NCI-H2227 (cell line): ENCODE data around the gene LANCL2.

Experiments used
- DNase-seq: peaks from one replicate; lab custom pipeline; 2025; ENCODE audit not compliant: unreplicated experiment; lab: John Stamatoyannopoulos, UW

The LANCL2 gene

DNA sequence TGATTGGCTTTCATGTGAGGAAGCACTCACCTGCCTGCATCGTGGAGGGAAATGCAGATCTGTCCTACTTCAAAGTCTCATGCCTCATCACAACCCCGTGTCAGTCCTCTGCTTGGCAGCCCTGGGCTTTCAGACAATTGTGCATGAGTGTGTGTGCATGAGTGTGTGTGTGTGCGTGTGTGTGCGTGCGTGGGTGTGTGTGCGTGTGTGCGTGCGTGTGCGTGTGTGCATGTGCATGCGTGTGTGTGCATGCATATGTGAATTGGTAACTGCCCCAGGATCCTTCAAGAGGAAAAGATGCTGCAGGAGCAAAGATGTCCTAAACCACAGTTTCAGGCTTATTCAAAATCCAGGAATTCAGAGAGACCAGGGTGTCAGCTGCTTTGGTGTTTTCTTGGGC is 71.3 kb downstream of the LANCL2 start:
- DNase-seq: no peak

DNA sequence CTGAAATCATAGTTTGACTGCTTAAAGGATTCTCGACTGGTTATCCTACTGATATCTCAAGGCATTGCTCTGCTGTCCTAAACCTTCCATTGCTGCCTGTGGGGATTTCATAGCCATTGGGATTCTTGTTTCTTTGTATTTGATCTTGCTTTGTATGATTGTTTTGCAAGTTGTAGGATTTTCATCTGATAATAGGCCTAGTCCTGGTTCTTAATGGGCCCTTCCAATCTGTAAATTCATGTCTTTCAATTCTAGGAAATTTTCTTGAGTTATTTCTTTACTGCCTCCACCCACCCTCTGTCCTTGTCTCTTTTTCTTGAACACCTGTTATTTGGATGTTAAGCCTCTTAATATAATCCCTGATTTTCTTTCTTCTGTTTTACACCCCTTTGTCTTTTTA is 72.2 kb downstream of the LANCL2 start:
- DNase-seq: no peak

DNA sequence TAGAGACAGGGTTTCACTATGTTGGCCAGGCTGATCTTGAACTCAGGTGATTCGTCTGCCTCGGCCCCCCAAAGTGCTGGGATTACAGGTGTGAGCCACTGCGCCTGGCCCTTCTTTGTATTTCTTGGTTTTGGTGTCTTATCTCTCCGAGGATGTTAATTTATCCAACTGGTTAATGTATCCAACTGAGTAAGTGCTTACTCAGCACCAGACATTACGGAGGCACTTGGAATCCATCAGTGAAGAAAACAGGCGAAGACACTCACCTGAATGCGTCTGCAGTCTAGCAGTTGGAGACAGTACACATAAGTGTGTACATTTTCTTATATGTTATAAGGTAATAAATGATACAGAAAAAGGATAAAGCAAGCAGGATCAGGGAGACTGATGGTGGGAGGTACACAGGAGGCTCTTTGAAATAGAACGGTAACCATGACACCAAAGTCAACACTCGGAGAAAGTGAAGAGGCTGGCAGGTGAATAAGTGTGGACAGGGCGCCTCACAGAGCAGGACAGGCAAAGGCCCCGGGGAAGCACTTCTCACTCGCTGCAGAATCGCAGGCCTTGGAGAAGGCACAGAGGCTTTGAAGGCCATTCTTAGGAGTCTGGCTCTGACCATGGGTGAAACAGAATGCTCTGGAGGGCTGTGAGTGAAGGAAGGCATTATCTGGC is 73.1 kb downstream of the LANCL2 start:
- DNase-seq: no peak

DNA sequence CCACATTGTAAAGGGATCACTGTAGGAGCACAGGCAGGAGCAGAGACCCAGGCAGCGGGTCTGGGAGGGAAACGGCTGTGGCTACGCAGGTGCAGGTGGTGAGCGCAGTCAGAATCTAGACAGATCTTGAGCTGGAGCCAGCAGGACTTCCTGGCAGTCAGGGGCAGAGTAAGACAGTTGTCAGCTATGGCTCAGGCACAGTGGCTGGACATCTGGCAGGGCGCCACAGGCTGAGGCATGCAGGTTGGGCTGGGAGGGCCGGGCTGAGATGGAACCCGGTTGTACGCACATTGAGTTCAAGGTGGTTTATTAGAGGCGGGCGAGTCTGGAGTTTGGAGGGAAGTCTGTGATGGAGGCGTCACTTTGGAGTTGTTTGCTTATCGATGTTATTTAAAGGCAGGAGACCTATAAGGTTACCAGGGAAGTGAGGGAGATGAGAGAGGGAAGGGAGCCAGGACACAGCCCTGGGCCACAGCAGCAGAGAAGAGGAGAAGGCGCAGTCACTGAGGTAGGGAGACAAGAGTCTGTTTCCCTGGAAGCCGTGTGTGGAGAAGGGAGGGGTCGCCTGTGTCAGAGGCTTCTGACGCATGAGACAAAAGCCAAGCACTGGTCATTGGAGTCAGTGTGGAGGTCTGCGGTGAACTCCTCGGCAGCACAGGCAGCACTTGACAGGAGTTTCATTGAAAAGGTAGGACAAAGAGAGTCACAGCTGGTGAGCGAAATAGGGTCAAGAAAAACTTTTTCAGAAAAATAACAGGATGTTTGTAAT is 73.8 kb downstream of the LANCL2 start:
- no peak for DNase-seq

DNA sequence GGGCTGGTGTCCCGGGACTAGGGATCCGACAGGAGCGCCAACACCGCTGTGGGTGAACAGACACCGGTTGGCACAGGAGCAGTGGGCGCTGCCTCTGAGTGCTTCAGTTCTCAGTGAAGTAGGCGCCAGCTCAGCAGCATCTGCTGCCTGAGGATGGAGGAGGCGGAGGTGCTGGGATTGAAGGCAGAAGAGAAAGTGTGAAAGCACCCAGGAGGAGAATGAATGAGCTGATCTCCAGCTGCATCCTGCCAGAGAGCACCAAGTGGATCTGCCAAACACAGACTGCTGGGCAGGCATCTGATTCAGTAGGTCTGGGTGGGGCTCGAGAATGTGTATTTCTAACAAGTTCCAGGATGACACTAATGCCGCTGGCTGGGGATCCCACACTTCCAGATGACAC is 74.5 kb downstream of the LANCL2 start:
- DNase-seq: no peak

DNA sequence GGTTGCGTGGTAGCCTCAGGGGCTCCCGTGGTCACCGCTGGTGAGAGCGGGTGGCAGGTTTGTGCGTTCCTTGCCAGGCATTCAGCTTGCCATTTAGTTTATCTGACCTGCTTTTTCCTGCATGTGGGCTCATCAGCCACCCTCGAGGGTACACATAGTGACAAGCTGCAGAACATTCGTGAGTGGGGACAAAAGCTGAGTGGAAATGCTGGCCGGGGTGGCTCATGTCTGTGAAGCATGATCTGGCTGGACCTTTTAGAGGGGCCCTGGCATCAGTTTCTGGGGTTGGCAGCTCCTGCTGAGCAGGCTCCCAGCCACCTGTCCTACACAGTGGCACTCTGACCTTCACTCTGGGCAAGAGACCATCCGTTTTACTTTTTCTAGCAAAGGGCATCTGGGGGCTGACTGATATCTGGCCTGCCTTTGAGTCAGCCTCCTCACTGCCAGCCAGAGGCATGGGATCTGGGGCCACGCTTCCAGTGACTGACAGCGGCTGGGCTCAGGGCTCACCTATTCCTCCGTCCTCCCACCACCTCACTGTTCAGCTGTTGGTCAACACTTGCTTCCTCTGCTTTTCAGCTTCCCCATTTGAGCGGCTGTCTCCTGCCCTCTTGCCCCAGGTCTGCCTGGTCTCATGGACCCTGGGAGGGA is 75.0 kb downstream of the LANCL2 start:
- no peak for DNase-seq

DNA sequence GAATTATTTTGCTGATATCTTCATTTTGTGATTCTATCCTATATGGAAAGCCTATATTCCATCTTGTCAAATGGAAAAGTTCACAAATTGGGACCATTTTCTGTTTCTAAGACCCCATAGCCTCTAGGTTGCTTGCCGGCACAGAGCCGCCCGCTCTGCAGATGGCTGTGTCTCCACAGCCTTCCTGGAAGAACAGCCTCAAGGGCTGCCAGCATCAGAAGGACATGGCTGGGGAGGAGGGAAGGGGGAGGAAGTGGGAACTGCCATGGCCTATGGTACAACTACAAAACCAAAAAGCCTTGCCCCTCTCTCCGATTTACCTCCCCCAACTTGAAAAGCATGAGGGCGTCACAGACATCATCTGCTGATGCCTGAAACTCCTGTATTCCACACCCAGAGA is 75.9 kb downstream of the LANCL2 start:
- DNase-seq: no peak

DNA sequence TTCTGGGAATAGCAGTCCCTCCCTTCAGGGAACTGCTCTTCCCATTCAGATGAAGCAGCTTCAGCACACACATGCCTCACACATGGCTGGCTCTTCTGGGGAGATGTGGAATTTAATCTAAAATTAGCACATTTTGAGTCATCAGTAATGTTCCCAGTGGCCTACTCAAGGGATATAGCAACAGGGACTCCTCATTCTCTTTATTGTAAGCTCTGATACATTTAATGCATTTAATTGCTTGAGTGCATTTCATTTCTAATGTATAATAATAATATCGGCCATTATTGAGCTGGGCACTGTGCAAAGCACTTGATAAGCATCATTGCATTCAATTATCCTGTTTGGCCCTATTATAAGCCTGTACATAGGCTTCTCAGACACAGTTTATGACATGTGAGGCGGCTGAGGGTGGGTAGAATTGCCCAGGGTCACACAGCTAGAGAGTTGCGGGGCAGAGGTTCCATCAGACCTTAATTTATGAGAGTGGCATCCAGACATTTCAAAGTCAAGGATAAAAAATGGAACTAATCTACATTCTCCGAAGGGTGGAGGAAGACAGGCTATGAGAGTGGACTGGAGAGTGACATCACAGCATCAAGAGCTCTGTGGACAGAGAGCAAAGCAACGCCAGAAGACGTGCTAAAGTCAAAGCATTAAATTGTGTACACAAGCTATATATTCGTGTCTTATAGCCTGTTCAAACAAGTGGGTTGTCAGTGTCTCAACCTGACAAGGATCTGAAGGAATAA is 76.8 kb downstream of the LANCL2 start:
- peak; percentile 29 for DNase-seq

DNA sequence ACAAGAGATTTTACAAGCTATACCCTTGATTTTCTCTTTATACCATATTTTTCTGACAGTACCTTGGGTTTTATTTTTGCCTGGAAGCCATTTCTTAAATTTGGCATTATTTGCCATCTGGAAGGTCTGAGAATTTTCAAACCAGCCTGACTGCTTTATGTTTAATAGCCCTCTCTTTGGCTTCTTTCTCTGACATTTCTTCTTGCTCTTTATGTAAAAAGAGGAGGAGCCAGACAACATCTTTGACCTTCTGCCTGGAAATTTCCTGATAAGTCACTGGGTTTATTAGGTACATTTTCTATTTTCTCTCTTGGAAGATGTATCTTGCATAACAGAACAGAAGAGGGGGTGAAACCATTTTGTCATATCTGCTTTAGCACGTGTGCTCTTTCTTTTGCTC is 79.6 kb downstream of the LANCL2 start:
- no peak for DNase-seq

DNA sequence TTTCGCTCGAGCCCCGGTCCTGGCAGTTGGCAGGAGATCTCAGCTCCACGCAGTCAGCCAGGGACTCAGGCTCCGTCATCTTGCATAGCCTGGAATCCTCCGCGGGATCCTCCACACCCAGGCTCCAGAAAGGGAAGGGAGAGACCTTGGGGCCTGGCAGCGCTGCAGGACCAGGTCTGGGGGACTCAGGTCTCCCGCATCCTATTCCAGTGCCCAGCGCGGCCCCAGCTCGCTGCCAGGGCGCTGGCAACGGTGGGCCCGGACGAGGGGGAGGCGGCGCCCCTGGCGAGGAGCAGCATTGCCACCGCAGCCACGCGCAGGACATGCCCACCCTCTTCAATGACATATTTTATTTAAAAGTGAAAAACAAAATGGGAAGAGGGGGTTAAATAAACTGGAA is 83.4 kb downstream of the LANCL2 start:
- DNase-seq: no peak

DNA sequence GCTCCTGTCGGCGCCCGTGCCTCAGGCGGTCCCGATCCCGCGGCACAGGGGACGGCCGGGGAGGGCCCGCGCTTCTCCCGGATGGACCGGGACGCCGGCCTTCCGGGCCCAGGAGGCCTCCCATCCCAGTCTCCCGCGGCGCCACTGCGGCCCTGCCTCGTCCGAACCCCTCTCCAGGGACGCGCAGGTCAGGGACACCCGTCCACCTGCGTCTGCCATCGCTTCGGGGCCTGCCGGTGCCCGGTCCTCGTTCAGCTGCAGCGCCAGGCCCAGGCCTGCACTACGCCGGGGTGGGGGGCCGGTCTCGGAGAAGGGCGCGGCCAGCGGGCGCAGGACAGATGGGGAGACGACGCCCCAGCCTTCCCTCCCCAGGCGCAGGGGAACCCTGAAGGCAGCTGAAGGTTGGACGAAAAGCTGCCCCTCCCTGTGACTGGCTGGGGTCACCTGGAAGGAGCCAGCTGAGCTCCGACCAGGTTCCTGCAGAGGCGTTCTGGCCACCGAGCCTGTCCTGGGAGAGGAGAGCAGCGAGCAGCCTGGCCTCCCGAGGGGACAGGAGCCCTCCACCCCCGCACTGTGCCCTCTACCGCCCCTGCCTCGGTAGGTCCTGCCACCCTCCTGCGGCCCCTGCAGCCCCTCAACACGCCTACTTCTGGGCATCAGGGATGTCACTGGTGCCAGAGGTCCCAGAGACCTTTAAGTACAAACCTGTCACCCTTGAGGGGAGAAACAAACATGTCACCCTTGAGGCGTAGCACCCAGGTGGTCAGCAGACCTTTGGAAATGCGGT is 84.3 kb downstream of the LANCL2 start:
- DNase-seq: no peak

DNA sequence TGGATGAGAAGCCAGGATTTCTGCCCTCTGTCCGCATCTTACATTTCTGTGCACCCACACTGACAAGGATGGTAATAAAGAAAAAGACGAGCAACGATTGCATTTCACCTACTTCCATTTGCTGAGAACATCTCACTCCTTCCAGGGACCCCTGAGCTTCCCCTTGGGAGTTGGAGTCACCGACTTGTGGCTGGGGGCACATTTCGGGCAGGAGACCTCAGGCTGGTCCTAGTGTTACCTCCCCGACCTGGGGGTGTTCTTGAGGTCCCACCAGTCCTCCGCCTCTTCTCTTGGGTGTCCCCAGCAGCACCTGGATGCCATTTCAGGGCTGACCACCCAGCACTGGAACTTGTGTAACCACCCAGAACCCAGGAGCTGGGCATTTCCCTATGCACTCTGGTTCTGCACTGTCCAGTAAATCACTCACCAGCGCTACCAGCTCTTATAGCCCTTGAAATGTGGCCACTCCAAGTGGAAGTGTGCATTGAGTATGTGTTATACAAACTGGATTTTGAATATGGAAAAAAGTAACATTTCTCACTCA is 84.9 kb downstream of the LANCL2 start:
- no peak for DNase-seq

DNA sequence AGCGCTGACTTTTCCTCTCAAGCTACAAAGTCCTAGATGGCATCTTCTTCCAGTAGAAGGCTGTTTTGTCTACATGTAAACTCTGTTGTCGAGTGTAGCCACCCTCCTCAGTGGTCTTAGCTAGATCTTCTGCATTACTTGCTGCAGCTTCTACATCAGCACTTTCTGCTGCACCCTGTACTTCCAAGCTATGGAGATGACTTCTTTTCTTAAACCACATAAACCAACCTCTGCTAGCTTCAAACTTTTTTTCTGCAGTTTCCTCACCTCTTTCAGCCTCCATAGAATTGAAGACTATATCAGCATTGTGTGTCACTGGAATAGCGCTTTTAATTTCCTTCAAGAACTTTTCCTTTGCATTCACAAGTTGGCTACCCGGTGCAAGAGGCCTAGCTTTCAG is 87.8 kb downstream of the LANCL2 start:
- DNase-seq: no peak

DNA sequence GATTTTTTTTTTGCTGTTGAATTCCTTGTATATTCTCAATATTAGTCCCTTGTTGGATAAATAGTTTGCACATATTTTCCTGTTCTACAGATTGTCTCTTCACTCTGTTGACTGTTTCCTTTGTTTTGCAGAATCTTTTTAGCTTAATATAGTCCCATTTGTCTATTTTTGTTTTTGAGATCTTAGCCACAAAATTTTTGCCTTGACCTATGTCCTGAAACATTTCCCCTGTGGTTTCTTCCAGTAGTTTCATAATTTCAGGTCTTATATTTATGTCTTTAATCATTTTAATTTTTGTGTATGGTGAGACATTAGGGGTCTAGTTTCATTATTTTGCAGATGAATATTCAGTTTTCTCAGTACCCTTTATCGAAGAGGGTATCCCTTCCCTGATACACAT is 92.7 kb downstream of the LANCL2 start:
- DNase-seq: no peak

DNA sequence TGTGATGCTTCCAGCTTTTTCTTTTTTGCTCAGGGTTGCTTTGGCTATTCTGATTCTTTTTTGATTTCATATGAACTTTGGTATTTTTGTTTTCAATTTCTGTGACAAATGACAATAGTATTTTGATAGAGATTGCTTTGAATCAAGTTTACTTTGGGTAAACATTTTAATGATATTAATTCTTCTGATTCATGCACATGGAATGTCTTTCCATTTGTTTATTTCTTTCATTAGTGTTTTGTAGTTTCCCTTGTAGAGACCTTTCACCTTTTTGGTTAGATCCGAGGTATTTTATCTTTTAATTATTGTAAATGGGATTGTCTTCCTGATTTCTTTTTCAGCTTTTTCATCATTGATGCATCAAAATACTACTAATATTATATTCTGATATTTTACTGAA is 93.2 kb downstream of the LANCL2 start:
- no peak for DNase-seq

DNA sequence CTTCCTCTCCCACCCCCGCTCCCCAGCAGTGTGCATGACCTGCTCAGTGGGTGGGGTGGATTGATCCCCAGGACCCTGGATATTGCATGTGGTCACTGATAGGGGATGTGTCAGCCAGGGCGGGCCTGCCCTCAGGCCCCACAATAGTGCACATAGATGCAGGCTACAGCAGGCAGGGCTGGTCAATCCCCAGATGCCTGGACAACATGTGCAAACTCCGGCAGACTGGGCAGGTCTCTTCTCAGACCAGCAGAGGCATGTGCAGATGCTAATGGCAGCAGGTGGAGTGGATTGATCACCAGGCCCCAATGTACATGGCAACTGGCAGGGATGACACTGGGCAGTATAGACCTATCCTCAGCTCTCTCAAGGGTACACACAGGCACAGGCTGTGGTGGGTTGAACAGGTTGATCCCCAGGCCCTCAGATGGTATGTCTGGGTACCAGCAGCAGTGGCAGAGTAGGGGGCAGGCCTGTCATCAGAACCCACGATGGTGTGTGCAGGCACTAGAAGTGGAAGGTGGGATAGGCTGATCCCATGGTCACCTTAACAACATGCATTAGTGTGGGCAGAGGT is 98.6 kb downstream of the LANCL2 start:
- no peak for DNase-seq

DNA sequence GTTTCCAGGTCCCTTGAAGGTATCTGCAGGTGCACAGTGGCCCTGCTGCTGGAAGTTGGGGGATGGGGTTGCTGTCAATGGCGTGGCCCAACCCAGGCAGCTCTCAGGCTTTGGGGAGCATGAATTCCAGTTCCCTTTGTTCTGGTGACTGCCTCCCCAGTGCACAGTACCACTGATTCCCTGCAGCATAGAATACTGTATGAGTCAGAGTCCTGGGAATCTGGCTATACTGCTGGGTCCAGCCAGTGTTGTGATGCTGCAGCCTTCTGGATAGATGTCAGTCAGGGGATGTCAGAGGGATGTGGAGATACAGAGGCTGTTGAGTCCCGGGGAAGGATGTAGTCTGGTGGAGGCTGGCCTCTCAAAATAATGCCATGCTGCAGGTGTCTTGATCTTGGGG is 99.3 kb downstream of the LANCL2 start:
- DNase-seq: no peak

DNA sequence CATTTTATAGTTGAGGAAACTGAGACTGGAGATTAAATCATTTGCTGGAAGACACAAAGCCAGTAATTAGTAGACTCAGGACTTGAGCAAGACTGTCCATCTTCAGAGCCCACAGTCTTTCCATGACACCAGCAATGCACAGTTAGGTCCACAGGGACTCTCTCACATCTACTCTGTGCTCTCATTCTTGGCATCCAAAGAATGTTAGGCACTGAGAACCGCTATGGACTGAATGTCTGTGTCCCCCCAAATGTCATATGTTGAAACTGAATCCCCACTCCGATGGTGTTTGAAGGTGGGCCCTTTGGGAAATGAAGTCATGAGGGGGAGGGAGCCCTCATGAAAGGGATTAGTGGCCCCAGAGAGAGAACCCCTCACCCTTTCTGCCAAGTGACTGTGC is 100.6 kb downstream of the LANCL2 start:
- no peak for DNase-seq

DNA sequence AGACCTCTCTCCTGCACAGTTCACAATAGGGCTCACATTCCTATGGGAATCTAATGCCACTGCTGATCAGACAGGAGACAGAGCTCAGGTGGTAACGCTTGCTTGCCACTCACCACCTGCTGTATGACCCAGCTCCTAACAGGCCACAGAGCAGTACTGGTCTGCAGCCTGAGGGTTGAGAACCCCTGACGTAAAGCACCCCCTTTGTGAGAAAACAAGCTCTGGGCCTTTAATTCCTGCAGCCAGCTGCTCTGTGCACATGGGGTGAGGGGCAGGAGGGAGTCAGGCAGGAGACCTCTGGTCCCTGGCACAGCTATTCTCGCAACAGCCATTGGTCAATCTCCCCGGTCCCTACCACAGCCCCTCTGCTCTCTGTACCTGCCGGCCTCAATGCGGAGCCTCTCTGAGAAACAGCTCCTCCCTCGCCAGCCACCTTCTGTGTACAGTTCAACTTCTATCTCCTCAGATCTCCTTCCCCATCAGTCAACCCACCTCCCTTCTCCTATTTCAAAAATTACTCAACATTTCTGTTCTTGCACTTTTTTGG is 102.0 kb downstream of the LANCL2 start:
- DNase-seq: no peak

DNA sequence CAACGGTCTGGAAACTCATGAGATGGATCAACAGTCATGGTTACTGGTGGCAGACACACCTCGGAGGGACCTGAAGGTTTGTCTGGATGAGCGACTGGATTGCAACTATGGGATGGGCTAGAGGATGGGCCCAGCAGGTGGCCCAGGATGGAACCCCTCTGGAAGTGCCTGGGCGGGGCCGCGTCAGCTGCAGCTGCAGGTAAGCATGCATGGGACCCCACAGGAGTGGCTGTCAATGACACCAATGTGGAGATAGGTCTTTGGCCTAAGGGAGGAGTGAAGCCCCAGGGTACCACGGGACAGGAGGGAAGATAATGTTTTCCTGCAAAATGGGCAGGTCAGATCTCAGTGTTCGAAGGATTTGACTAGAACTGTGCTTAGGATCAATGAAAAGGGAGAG is 103.4 kb downstream of the LANCL2 start:
- DNase-seq: no peak
